H9 (cell line): Measurements from ENCODE around the gene RAPSN. TPM values are rescaled to one million over a fixed set of nuclear protein-coding genes. Genes with fewer than 3 reads are reported as not detected.

ENCODE experiments used
- DNase-seq: peaks from one replicate; pipeline ENCODE4 v3.0.0-alpha.2; 2017
- H2AFZ ChIP-seq: one replicate; pipeline ENCODE4 v1.6.1; 2013; ENCODE audit warnings: mild to moderate bottlenecking, low read length, control low read depth, moderate library complexity
- H2AK5ac ChIP-seq: 2 replicates; pipeline ENCODE4 v1.6.1; 2013; ENCODE audit warnings: low read length, control low read depth, mixed read lengths; ENCODE audit not compliant: insufficient read length
- H2BK120ac ChIP-seq: one replicate; pipeline ENCODE4 v1.6.1; 2013; ENCODE audit warnings: low read depth, mild to moderate bottlenecking, low read length, control low read depth, inconsistent platforms; ENCODE audit not compliant: poor library complexity, severe bottlenecking
- H2BK12ac ChIP-seq: 2 replicates; pipeline ENCODE4 v1.6.1; 2013; ENCODE audit warnings: low read length, control low read depth, mixed read lengths, low read depth; ENCODE audit not compliant: insufficient read length
- H2BK15ac ChIP-seq: 2 replicates; pipeline ENCODE4 v1.6.1; 2013; ENCODE audit warnings: low read depth, low read length, control low read depth
- H2BK20ac ChIP-seq: one replicate; pipeline ENCODE4 v1.6.1; 2013; ENCODE audit warnings: low read depth, mild to moderate bottlenecking, low read length, control low read depth, inconsistent platforms; ENCODE audit not compliant: poor library complexity, severe bottlenecking
- H2BK5ac ChIP-seq: 2 replicates; pipeline ENCODE4 v1.6.1; 2013; ENCODE audit warnings: low read length, control low read depth, mixed read lengths; ENCODE audit not compliant: insufficient read length
- H3K14ac ChIP-seq: 2 replicates; pipeline ENCODE4 v1.6.1; 2013; ENCODE audit warnings: low read length, control low read depth; ENCODE audit not compliant: insufficient read depth
- H3K18ac ChIP-seq: 2 replicates; pipeline ENCODE4 v1.6.1; 2013; ENCODE audit warnings: low read depth, mild to moderate bottlenecking, mixed read lengths, low read length, control low read depth; ENCODE audit not compliant: insufficient read length
- H3K23ac ChIP-seq: 2 replicates; pipeline ENCODE4 v1.6.1; 2013; ENCODE audit warnings: low read length, control low read depth, mixed read lengths, low read depth; ENCODE audit not compliant: insufficient read length
- H3K23me2 ChIP-seq: 2 replicates; pipeline ENCODE4 v1.6.1; 2013; ENCODE audit warnings: low read depth, mild to moderate bottlenecking, mixed read lengths, low read length, control low read depth; ENCODE audit not compliant: insufficient read length, poor library complexity, severe bottlenecking
- H3K27ac ChIP-seq: 2 replicates; pipeline ENCODE4 v1.5.1; 2013; ENCODE audit warnings: low read length, control low read depth, mixed read lengths, low read depth; ENCODE audit not compliant: insufficient read length
- H3K27me3 ChIP-seq: 2 replicates; pipeline ENCODE4 v1.6.1; 2013; ENCODE audit warnings: low read length, control low read depth, inconsistent platforms; ENCODE audit not compliant: insufficient read depth
- H3K4ac ChIP-seq: 2 replicates; pipeline ENCODE4 v1.6.1; 2013; ENCODE audit warnings: low read depth, mild to moderate bottlenecking, control low read depth, inconsistent platforms, low read length, moderate library complexity
- H3K4me1 ChIP-seq: 2 replicates; pipeline ENCODE4 v1.6.1; 2013; ENCODE audit warnings: low read length, control low read depth, inconsistent platforms; ENCODE audit not compliant: insufficient read depth
- H3K4me2 ChIP-seq: 2 replicates; pipeline ENCODE4 v1.6.1; 2013; ENCODE audit warnings: low read length, control low read depth, mixed read lengths; ENCODE audit not compliant: insufficient read length, insufficient read depth
- H3K56ac ChIP-seq: 2 replicates; pipeline ENCODE4 v1.6.1; 2013; ENCODE audit warnings: low read depth, mild to moderate bottlenecking, mixed read lengths, low read length, control low read depth; ENCODE audit not compliant: insufficient read length
- H3K79me1 ChIP-seq: 2 replicates; pipeline ENCODE4 v1.6.1; 2013; ENCODE audit warnings: low read depth, mild to moderate bottlenecking, moderate library complexity, low read length, control low read depth, inconsistent platforms; ENCODE audit not compliant: insufficient read depth, poor library complexity, severe bottlenecking
- H3K79me2 ChIP-seq: 2 replicates; pipeline ENCODE4 v1.6.1; 2013; ENCODE audit warnings: low read length, control low read depth, inconsistent platforms; ENCODE audit not compliant: insufficient read depth
- H3K9ac ChIP-seq: 2 replicates; pipeline ENCODE4 v1.6.1; 2013; ENCODE audit warnings: low read length, control low read depth, mixed read lengths; ENCODE audit not compliant: insufficient read length; ENCODE audit errors: extremely low read depth
- H3K9me3 ChIP-seq: one replicate; pipeline ENCODE4 v1.6.1; 2013; ENCODE audit warnings: low read depth, low read length, inconsistent platforms; ENCODE audit not compliant: control insufficient read depth
- H3T11ph ChIP-seq: one replicate; pipeline ENCODE4 v1.6.1; 2013; ENCODE audit warnings: mild to moderate bottlenecking, low read length, control low read depth, inconsistent platforms
- H4K20me1 ChIP-seq: one replicate; pipeline ENCODE4 v1.6.1; 2013; ENCODE audit not compliant: control insufficient read depth, insufficient read length, insufficient read depth
- H4K5ac ChIP-seq: 2 replicates; pipeline ENCODE4 v1.6.1; 2013; ENCODE audit warnings: low read depth, mild to moderate bottlenecking, mixed read lengths, low read length, control low read depth; ENCODE audit not compliant: insufficient read length
- H4K8ac ChIP-seq: replicated peaks from 2 replicates; pipeline ENCODE4 v1.6.1; 2013; ENCODE audit warnings: low read length, control low read depth, mixed read lengths, low read depth; ENCODE audit not compliant: insufficient read length
- H4K91ac ChIP-seq: 2 replicates; pipeline ENCODE4 v1.6.1; 2013; ENCODE audit warnings: low read depth, mild to moderate bottlenecking, moderate library complexity, mixed read lengths, low read length, control low read depth; ENCODE audit not compliant: insufficient read length
- H3K27ac Mint-ChIP-seq, 3 experiments: 2 replicates in 2 of 3; 3 replicates in 1 of 3; pipeline ENCODE4 v1.8.0; 2020 to 2021; ENCODE audit warnings: mixed read lengths in 3 of 3, mild to moderate bottlenecking in 1 of 3, moderate library complexity in 1 of 3
- H3K27me3 Mint-ChIP-seq: 2 replicates; pipeline ENCODE4 v1.8.0; 2021; ENCODE audit warnings: low read depth, mild to moderate bottlenecking, moderate library complexity, mixed read lengths
- H3K36me3 Mint-ChIP-seq, 3 experiments: 2 replicates in 2 of 3; 3 replicates in 1 of 3; pipeline ENCODE4 v1.8.0; 2020 to 2021; ENCODE audit warnings: low read depth in 3 of 3, mixed read lengths in 3 of 3; ENCODE audit not compliant: insufficient read depth in 1 of 3
- H3K4me1 Mint-ChIP-seq, 2 experiments: 2 replicates each; pipeline ENCODE4 v1.8.0; 2020; ENCODE audit warnings: mixed read lengths in 2 of 2
- H3K4me3 Mint-ChIP-seq, 2 experiments: 2 replicates in 1 of 2; 3 replicates in 1 of 2; pipeline ENCODE4 v1.8.0; 2020 to 2021; ENCODE audit warnings: mild to moderate bottlenecking in 2 of 2, mixed read lengths in 2 of 2, moderate library complexity in 1 of 2
- H3K9me3 Mint-ChIP-seq, 2 experiments: 2 replicates in 1 of 2; 3 replicates in 1 of 2; pipeline ENCODE4 v1.8.0; 2020; ENCODE audit warnings: mild to moderate bottlenecking in 2 of 2, mixed read lengths in 2 of 2, moderate library complexity in 1 of 2
- CTCF ChIP-seq: fragments of 200-600 bp; sonication (generic); conservative IDR thresholded peaks from 3 replicates; pipeline ENCODE4 v1.8.0; 2021; ENCODE audit warnings: antibody characterized with exemption, mild to moderate bottlenecking
- WGBS: extraction: QIAGEN DNeasy Blood & Tissue Kit; methylation state at CpG from one replicate; pipeline ENCODE4 v1.1.7; 2013; ENCODE audit warnings: missing lambda C conversion rate, low lambda C conversion rate, mixed read lengths; ENCODE audit not compliant: insufficient read length; ENCODE audit errors: extremely low coverage; 5-methylcytosine and 5-hydroxymethylcytosine counted together
- total RNA-seq: library from RNA; stranded (reverse); gene quantifications from 2 replicates; pipeline ENCODE4 v1.2.1, GENCODE V29; 2021

The RAPSN gene
- total RNA-seq, 1 experiment from 2014 or later = 0.48 TPM

- Histone ChIP-seq H3K23ac (no peak overlapping the region), H3K79me1 (no peaks in the 10 kb centered on the region), H2BK12ac (no peak overlapping the region), H3K4ac (no peak overlapping the region), H2BK120ac (no peak overlapping the region), H3K9ac (no peak overlapping the region), H3K4me1 (no peaks in the 10 kb centered on the region), H4K8ac (no peak overlapping the region), H3K23me2 (no peaks in the 10 kb centered on the region), H4K5ac (no peak overlapping the region), H4K20me1 (no peaks in the 10 kb centered on the region), H2BK5ac (no peak overlapping the region), H2AK5ac (no peak overlapping the region), H3K18ac (no peak overlapping the region), H3T11ph (no peak overlapping the region), H4K91ac (no peak overlapping the region), H2BK20ac (no peak overlapping the region), H3K27me3 (no peaks in the 10 kb centered on the region), H3K56ac (no peak overlapping the region), H3K4me2 (no peak overlapping the region), H3K79me2 (no peaks in the 10 kb centered on the region), H2AFZ (no peak overlapping the region), H3K14ac (no peak overlapping the region), H2BK15ac (no peak overlapping the region), H3K9me3 (no peaks in the 10 kb centered on the region), H3K27ac (no peak overlapping the region)
- DNase-seq = peak; percentile 24
- H3K36me3 Mint-ChIP-seq = no peaks in the 10 kb centered on the region
- H3K27me3 Mint-ChIP-seq = no peaks in the 10 kb centered on the region
- no CpG with 5 or more reads among the region's 11 CpGs for WGBS
- no peaks in the 10 kb centered on the region; a peak in 1 of 5 replicates for H3K9me3 Mint-ChIP-seq
- H3K4me3 Mint-ChIP-seq = no peak overlapping the region
- TF ChIP-seq CTCF = no peak
- H3K4me1 Mint-ChIP-seq = 0 out of 4 replicates have a peak, but pooled peaks cover 0 to 3% of the 10 kb centered on the region in 2 experiments
- peak overlapping the region in 2 of 3 experiments; percentile 5 to 28; a peak in 1 of 7 replicates for H3K27ac Mint-ChIP-seq
Observed at GRCh38 chr11:47391077-47391583, 57.8 kb downstream of the RAPSN start.
